Endothelial cell of umbilical vein (primary cell): ENCODE data around the gene RAB24.
"Not testable (repeated sequence)": the region's sequence is repeated elsewhere in the genome, so short reads cannot be mapped to it uniquely, and the experiment has no call there.

ENCODE experiments used
- CTCF ChIP-seq, 2 donors: IDR thresholded peaks; 1 replicate in 1 of 2; 2 replicates in 1 of 2; pipeline ENCODE4 v1.5.1; 2011; ENCODE audit warnings: low read length in 2 of 2, mild to moderate bottlenecking in 2 of 2, moderate library complexity in 2 of 2, control low read depth in 1 of 2, inconsistent platforms in 1 of 2, low read depth in 1 of 2; ENCODE audit not compliant: insufficient read depth in 1 of 2; ENCODE audit errors: extremely low read depth in 1 of 2
- EZH2 ChIP-seq: IDR thresholded peaks from 2 replicates; pipeline ENCODE4 v1.6.1; 2012; ENCODE audit warnings: borderline replicate concordance, low read depth, mild to moderate bottlenecking, moderate library complexity, low read length, inconsistent platforms; ENCODE audit not compliant: severe bottlenecking
- FOS ChIP-seq: IDR thresholded peaks from 2 replicates; pipeline ENCODE4 v1.6.1; 2011; ENCODE audit warnings: mild to moderate bottlenecking, low read length, moderate library complexity, borderline replicate concordance; ENCODE audit not compliant: insufficient read depth
- MAX ChIP-seq: IDR thresholded peaks from 2 replicates; pipeline ENCODE4 v1.6.1; 2011; ENCODE audit not compliant: insufficient read depth, insufficient read length
- MYC ChIP-seq: IDR thresholded peaks from one replicate; pipeline ENCODE4 v1.6.1; 2011; ENCODE audit warnings: mild to moderate bottlenecking, low read depth, low read length
- POLR2A ChIP-seq: IDR thresholded peaks from 2 replicates; pipeline ENCODE4 v1.6.1; 2012; ENCODE audit warnings: low read depth, mild to moderate bottlenecking, control low read depth, low read length
- POLR2AphosphoS5 ChIP-seq: IDR thresholded peaks from 2 replicates; pipeline ENCODE4 v1.6.1; 2012; ENCODE audit warnings: low read depth, mild to moderate bottlenecking, control low read depth, low read length, moderate library complexity; ENCODE audit not compliant: insufficient read depth

- TF ChIP-seq POLR2AphosphoS5; CTCF (IDR thresholded peaks at IDR 0.05; ENCODE audit: extremely low read depth in 1 of 2, insufficient read depth in 1 of 2, low read depth in 1 of 2, low read length in 2 of 2); POLR2A; MAX; EZH2; MYC; FOS: not testable (repeated sequence)
Measured at GRCh38 chr5:177343000-177343399, 39.5 kb upstream of the RAB24 start.
